ENCODE measurements around the gene RAB24. TPM values are rescaled to one million over a fixed set of nuclear protein-coding genes. Genes with fewer than 3 reads are reported as not detected.

RAB24 gene
- total RNA-seq, 1 donor from 2014 or later, result 31.8 TPM

GRCh38 chr5:177332896-177333260 is 29.4 kb upstream of the RAB24 start:
- no peak for ATAC-seq

GRCh38 chr5:177332031-177332895 is 28.7 kb upstream of the RAB24 start:
- no peak for ATAC-seq

GRCh38 chr5:177330991-177331842 is 27.7 kb upstream of the RAB24 start:
- no peak for ATAC-seq

GRCh38 chr5:177329883-177330282 is 26.4 kb upstream of the RAB24 start:
- ATAC-seq, result no peak

- ATAC-seq, result no peak
Observed at GRCh38 chr5:177328545-177329231, 25.2 kb upstream of the RAB24 start.

GRCh38 chr5:177327539-177328522 is 24.3 kb upstream of the RAB24 start:
- ATAC-seq, result peak; percentile 59

- ATAC-seq, result no peak
Observed at GRCh38 chr5:177325868-177326381, 22.4 kb upstream of the RAB24 start.

GRCh38 chr5:177320879-177321278 is 17.4 kb upstream of the RAB24 start:
- ATAC-seq, result peak; percentile 12

GRCh38 chr5:177319913-177320588 is 16.5 kb upstream of the RAB24 start:
- ATAC-seq, result no peak

- peak; percentile 51 for ATAC-seq
Observed at GRCh38 chr5:177317959-177318377, 14.4 kb upstream of the RAB24 start.

- no peak for ATAC-seq
Observed at GRCh38 chr5:177316005-177316404, 12.5 kb upstream of the RAB24 start.

GRCh38 chr5:177315411-177315810 is 11.9 kb upstream of the RAB24 start:
- ATAC-seq, result no peak

GRCh38 chr5:177314376-177315342 is 11.1 kb upstream of the RAB24 start:
- ATAC-seq, result no peak

- no peak for ATAC-seq
Observed at GRCh38 chr5:177313561-177314259, 10.2 kb upstream of the RAB24 start.

GRCh38 chr5:177312649-177313181 is 9.2 kb upstream of the RAB24 start:
- ATAC-seq, result peak; percentile 39

- ATAC-seq, result peak; percentile 85
Observed at GRCh38 chr5:177311723-177312648, 8.5 kb upstream of the RAB24 start, which contains the start of gene MXD3. MXD3 (minus strand) TSS chr5:177311898; CDS start chr5:177311830, 68 bp downstream.

GRCh38 chr5:177311392-177311722 is 7.8 kb upstream of the RAB24 start:
- peak; percentile 2 for ATAC-seq
